HG03378 (cell line): ENCODE data around the gene RHOBTB3.
"Not testable (repeated sequence)": the region's sequence is repeated elsewhere in the genome, so short reads cannot be mapped to it uniquely, and the experiment has no call there.

Experiments
- ATAC-seq: cut with Tn5 transposase; IDR thresholded peaks from one replicate; pipeline ENCODE4 v1.9.1; 2021; ENCODE audit warnings: mild to moderate bottlenecking, moderate library complexity; ENCODE audit not compliant: unreplicated experiment

The RHOBTB3 gene

GRCh38 chr5:95816341-95816740, 85.2 kb downstream of the RHOBTB3 start:
- ATAC-seq: no peak

GRCh38 chr5:95816776-95817175, 85.6 kb downstream of the RHOBTB3 start:
- ATAC-seq: no peak

- no peak for ATAC-seq
Measured at GRCh38 chr5:95817430-95817829, 86.3 kb downstream of the RHOBTB3 start.

- no peak for ATAC-seq
Measured at GRCh38 chr5:95818181-95819147, 87.3 kb downstream of the RHOBTB3 start.

- peak; percentile 27 for ATAC-seq
Measured at GRCh38 chr5:95821110-95822021, 90.2 kb downstream of the RHOBTB3 start.

- peak; percentile 56 for ATAC-seq
Measured at GRCh38 chr5:95822043-95822541, 91.0 kb downstream of the RHOBTB3 start.

- peak; percentile 50 for ATAC-seq
Measured at GRCh38 chr5:95822542-95823181, 91.5 kb downstream of the RHOBTB3 start, which contains the start of gene GLRX. TSS of gene GLRX (minus strand) at chr5:95822726. CDS start at chr5:95822662, 64 bp downstream.

GRCh38 chr5:95823218-95823737, 92.1 kb downstream of the RHOBTB3 start:
- ATAC-seq: no peak

GRCh38 chr5:95823738-95824609, 92.8 kb downstream of the RHOBTB3 start:
- peak; percentile 37 for ATAC-seq

- no peak for ATAC-seq
Measured at GRCh38 chr5:95824747-95825146, 93.6 kb downstream of the RHOBTB3 start.

- no peak for ATAC-seq
Measured at GRCh38 chr5:95825495-95825894, 94.4 kb downstream of the RHOBTB3 start.

- ATAC-seq: no peak
Measured at GRCh38 chr5:95826949-95827891, 96.1 kb downstream of the RHOBTB3 start.

- ATAC-seq: no peak
Measured at GRCh38 chr5:95827892-95828246, 96.7 kb downstream of the RHOBTB3 start.

- ATAC-seq: no peak
Measured at GRCh38 chr5:95830226-95830625, 99.1 kb downstream of the RHOBTB3 start.

GRCh38 chr5:95832664-95833063, 101.5 kb downstream of the RHOBTB3 start:
- no peak for ATAC-seq

GRCh38 chr5:95835682-95836385, 104.7 kb downstream of the RHOBTB3 start:
- no peak for ATAC-seq

GRCh38 chr5:95836544-95836943, 105.4 kb downstream of the RHOBTB3 start:
- ATAC-seq: peak; percentile 24

- not testable (repeated sequence) for ATAC-seq
Measured at GRCh38 chr5:95836971-95837370, 105.8 kb downstream of the RHOBTB3 start.
